GM18870 (cell line): Measurements from ENCODE around the gene ATPAF2.

Experiments
- ATAC-seq: cut with Tn5 transposase; IDR thresholded peaks from one replicate; pipeline ENCODE4 v1.9.1; 2021; ENCODE audit warnings: moderate library complexity; ENCODE audit not compliant: unreplicated experiment

ATPAF2 gene

GRCh38 chr17:18040261-18040858, 1.4 kb upstream of the ATPAF2 start:
- no peak for ATAC-seq

DNA sequence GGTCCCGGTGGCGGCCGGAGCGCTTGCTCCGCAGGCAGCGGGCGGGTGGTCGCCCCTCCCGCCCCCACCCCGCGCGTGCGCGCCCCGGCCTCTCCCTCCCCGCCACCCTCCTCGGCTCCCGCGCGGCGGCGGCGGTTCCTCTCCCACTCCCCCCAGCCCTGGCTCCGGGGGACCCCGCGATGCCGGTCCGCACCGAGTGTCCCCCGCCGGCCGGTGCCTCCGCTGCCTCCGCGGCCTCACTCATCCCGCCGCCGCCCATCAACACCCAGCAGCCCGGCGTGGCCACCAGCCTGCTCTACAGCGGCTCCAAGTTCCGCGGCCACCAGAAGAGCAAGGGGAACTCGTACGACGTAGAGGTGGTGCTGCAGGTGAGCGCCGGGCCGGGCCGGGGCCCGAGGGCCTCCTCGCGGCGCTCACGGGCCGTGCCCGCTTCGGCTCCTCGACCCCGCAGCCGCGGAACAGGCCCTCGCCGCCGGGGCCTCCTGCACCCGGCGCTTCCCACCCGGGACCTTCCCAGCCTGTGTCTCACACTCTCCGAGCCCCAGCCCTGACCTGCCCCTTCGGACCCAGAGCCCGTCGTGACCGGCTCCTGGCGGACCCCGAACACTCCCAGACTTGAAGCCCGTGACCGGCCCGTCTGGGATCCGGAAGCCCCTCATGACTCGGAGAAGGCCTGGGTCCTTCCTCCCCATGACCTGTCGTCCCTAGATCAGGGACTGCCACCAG, 730 bp upstream of the ATPAF2 start:
- ATAC-seq: no peak

DNA sequence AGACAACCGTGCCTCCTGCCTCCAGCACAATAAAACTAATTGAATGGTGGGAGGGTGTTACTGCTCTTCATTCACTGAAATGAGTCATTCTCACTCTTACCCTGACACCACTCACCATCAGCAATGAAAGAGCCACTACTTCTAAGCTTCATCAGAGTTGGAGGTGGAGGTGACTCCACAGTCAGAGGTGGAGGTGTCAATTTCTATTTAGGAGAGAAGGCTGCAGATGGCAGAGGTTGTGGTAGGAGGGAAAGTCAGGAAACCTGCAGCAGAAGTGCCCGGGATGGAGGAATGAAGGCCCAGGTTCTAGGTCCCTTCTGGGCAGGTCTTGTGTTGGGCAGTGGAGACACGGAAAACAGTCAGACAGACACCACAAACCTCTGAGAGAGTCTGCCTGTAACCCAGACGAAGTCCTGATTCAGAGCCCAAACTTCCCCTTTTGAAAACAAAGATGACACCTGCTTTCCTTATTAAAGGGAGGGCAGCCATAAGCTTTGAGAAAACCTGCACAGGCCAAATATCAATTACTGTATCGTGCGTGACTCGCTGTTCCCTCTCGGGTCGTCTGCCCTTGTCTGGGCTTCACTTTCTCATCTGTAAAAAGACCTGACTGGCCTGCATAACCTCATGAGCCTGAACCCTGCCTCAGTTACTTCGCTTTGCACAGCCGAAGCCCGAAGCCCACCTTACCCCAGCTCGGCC, 668 bp downstream of the ATPAF2 start:
- no peak for ATAC-seq

DNA sequence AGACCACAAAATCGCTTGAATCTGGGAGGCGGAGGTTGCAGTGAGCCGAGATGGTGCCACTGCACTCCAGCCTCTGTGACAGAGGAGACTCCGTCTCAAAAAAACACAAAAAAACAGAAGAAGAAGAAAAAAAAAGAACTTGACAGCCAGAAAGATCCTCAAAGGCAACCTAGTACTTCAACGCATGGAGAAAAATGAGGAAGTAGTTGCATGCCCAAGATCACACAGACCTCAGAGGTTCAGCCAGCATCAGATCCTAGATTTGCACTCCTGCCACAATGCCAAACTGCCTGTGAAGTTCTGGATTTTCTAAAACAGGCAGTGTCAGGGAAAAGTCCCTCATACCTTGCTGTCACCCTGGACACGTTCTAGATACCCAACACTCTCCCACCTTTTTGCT, 1.5 kb downstream of the ATPAF2 start:
- ATAC-seq: no peak

GRCh38 chr17:18035704-18036103, 3.3 kb downstream of the ATPAF2 start:
- no peak for ATAC-seq

- ATAC-seq: no peak
Observed at GRCh38 chr17:18033442-18034099, 5.4 kb downstream of the ATPAF2 start.

- ATAC-seq: no peak
Observed at GRCh38 chr17:18031955-18032354, 7.0 kb downstream of the ATPAF2 start.

DNA sequence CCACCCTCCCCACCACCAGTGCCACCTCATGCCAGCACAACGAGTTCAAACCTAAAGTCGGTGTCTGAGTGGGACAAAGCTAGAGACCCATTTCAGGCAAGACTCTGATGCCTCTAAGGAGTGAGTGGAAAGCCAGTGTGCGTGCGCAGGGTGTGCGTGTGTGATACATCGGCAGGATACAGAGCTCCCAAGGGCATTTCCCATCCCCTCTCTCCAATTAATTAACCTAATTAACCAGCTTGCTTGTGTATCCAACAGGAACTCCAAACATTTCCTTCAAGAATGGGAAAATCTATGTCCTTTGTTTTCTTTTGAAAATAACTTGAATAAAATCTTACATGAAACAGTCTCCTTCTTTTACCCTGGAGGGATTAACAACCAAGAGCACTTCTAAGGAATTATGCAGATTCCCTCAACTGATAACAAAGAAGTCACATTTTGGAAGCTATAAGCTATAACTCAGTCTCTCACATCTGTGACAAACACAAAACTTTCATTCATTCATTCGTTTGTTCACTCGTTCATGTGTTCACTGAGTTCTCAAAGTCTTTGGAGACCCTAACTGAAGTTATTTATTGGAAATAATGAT, 9.9 kb downstream of the ATPAF2 start:
- ATAC-seq: no peak

DNA sequence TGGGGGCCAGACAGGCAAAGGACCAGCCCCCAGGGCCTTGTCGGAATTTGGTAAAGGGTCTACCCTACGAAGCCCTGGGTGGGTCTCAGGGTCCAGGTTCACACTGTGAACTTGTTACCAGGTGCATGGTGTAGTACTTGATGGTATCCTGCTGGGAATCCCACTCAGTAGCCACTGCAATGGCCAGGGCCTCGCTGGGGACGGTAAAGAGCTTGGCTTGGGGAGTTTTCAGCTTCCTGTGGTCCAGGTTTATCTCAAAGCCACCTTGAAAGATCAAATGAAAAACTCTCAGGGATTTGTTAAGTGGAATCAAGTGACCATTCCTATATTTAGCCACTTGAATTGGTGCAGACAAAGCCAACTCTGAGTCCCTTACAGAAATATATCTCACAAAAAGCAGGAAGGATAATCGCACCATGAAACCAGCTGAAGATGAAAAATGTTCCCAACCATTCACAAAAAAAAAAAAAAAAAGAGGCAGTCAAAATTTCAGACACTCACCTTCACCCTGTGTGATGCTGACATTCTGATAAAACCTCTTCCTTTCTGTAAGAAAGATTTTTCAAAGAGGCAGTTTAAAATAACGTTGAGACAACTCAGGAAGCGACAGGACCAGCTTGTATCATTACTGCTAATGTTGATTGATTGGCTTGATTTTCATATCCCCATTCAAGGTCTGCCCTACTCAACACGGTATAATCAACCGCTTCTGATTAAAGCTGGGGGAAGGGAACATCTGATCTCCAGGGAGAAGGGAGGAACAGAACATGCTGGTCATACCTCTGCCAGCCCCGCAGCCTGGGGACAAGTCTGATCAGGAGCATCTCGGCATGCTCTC, 10.6 kb downstream of the ATPAF2 start:
- no peak for ATAC-seq

GRCh38 chr17:18027280-18027679, 11.7 kb downstream of the ATPAF2 start:
- no peak for ATAC-seq

- no peak for ATAC-seq
Observed at GRCh38 chr17:18025945-18026776, 12.8 kb downstream of the ATPAF2 start.

DNA sequence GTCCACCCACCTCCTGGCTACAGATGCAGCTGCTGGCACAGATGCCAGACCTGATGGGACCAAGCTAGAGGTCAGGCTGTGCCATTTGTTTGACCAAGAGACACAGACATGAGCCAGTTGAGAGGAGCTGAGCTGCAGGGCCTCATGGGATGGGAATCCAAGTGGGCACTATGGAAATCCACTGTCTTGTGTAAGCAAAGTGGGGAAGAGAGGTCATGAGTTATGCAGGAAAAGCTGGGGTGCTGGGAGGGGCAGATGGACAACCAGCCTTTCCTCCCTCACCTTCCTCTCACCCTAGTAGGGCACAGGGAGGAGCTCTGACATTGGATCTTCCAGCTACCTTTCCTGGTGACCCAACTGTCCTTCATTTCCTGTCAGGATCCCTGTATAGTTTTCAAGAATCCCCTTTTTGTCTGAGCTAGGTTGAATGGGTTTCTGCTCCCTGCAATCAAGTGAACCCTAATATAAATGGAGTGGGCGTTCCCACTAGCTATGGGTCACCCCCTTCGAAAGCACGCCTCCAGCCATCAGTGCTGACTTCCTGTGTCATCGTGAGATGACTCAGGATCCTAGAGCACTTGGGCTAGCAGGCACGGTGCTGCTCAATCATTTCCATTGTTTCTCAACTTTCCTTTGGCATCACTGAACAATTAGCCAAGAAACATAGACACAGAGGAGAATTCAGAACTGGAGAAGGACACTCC, 13.6 kb downstream of the ATPAF2 start:
- ATAC-seq: peak; percentile 60

DNA sequence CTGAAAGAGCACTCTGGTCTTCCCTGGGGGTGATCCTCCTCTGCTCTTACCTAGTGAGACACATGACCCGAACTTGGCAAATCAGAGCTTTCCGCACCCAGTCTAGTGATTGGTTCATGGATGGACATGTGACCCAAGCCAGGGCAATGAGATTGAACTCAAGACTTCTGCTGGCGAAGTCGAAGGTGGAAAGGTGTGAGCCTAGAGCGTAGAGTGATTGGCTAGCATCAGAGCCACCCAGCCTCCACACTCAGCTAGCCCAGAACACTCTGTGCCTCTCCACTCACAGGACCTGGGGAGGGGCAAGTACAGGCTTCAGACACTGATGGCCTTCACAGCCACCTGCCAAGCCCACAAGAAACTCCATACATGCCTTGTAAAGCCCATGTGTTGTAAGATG, 17.6 kb downstream of the ATPAF2 start:
- ATAC-seq: no peak

- ATAC-seq: no peak
Observed at GRCh38 chr17:18020971-18021370, 18.0 kb downstream of the ATPAF2 start.

GRCh38 chr17:18019838-18020154, 19.2 kb downstream of the ATPAF2 start:
- no peak for ATAC-seq

DNA sequence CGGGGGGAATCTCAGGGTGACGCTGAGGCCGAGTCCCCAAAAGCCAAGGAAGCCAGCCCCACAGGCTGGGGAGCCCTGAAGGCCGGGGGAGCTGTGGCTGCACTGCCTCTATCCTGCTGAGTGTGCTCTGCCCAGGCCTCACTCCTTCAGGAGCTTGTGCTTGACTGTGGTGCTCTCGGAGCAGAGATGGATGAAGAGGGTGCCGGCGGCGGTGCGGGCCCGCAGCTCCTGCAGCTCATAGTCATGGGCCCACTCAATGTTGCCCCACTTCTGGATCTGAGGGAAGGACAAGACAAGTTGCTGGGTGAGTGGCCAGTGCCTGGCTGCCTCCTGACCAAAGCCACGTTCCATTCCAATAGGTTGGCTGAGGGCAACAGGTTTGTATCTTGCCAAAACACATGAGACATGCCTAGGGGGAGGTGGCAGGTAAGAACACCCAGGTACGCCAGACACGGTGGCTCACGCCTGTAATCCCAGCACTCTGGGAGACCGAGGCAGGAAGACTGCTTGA, 20.5 kb downstream of the ATPAF2 start:
- ATAC-seq: no peak

GRCh38 chr17:18017958-18018357, 21.0 kb downstream of the ATPAF2 start:
- ATAC-seq: no peak

DNA sequence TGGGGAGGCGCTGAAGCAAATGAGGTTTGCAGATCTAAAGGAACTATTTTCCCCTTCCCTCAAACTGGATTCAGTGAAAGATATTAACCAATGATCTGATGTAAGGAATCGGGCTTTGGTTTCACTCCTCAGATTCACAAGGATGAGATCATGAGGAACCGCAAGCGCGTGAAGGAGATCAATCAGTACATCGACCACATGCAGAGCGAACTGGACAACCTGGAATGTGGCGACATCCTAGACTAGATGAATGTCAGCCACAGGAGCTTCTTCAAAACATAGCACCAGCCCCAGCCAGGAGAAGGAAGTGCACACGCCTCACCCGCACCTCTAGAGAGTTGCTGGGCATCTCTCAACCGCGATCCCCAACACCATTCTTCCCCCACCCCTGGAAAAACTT, 22.5 kb downstream of the ATPAF2 start:
- ATAC-seq: no peak

GRCh38 chr17:18015593-18015992, 23.4 kb downstream of the ATPAF2 start:
- no peak for ATAC-seq
